ENCODE measurements around the gene CA12. TPM values are rescaled to one million over a fixed set of nuclear protein-coding genes. Genes with fewer than 3 reads are reported as not detected.

The CA12 gene
- total RNA-seq, 1 experiment from 2014 or later: 2.8 TPM

- peaks cover 3% of the 10 kb centered on the region; the same call in 1 of the 2 replicates for H3K27me3 Mint-ChIP-seq (ENCODE audit: low read depth)
Observed at GRCh38 chr15:63358241-63359029, 23.2 kb downstream of the CA12 start.

More at GRCh38 chr15:63358241-63359029, 23.2 kb downstream of the CA12 start:
- no peak for DNase-seq (ENCODE audit: low spot score)
- Mint-ChIP-seq H3K4me3 (no peak overlapping the region), H3K36me3 (no peaks in the 10 kb centered on the region), H3K4me1 (peaks cover 30% of the 10 kb centered on the region), H3K27ac (no peak overlapping the region), H3K9me3 (peaks cover 7% of the 10 kb centered on the region)
- CTCF ChIA-PET: no interaction called here
- TF ChIP-seq ESRRA (CRISPR knock-in tag; IDR thresholded peaks at IDR 0.05; ENCODE audit: borderline replicate concordance) (no peak), TEAD1 (CRISPR knock-in tag; IDR thresholded peaks at IDR 0.05) (no peak), ZNF281 (CRISPR knock-in tag; IDR thresholded peaks at IDR 0.05) (no peak), FOXJ3 (CRISPR knock-in tag; IDR thresholded peaks at IDR 0.05; ENCODE audit: borderline replicate concordance) (no peak), ZNF671 (CRISPR knock-in tag; IDR thresholded peaks at IDR 0.05) (no peak), E2F5 (CRISPR knock-in tag; IDR thresholded peaks at IDR 0.05) (no peak), ZNF219 (CRISPR knock-in tag; IDR thresholded peaks at IDR 0.05; ENCODE audit: borderline replicate concordance) (no peak), NR3C1 (CRISPR knock-in tag; conservative IDR thresholded peaks at IDR 0.05; ENCODE audit: low read depth) (no peak), NFE2L1 (CRISPR knock-in tag; IDR thresholded peaks at IDR 0.05) (no peak), ZMAT4 (CRISPR knock-in tag; IDR thresholded peaks at IDR 0.05) (no peak), RORB (CRISPR knock-in tag; IDR thresholded peaks at IDR 0.05) (no peak), PRRX2 (CRISPR knock-in tag; IDR thresholded peaks at IDR 0.05) (no peak), ZNF425 (CRISPR knock-in tag; conservative IDR thresholded peaks at IDR 0.05) (no peak), MXD4 (CRISPR knock-in tag; IDR thresholded peaks at IDR 0.05; ENCODE audit: borderline replicate concordance) (no peak), USF2 (CRISPR knock-in tag; IDR thresholded peaks at IDR 0.05) (no peak), NR2C2 (CRISPR knock-in tag; IDR thresholded peaks at IDR 0.05) (no peak), ETV6 (CRISPR knock-in tag; IDR thresholded peaks at IDR 0.05) (no peak), FOXK1 (CRISPR knock-in tag; IDR thresholded peaks at IDR 0.05) (no peak)
- ATAC-seq: no peak
- POLR2A ChIA-PET: no interaction called here
